D341Med (cell line): ENCODE measurements around the gene THY1.
A peak's percentile ranks its signal among the peaks of the same experiment; 100 is the strongest.

Experiments
- DNase-seq: peaks from one replicate; pipeline ENCODE4 v3.0.0; 2012; ENCODE audit warnings: low spot score

Gene THY1

GRCh38 chr11:119381181-119381988, 41.6 kb downstream of the THY1 start, which contains the start of gene USP2:
USP2 (minus strand) TSS chr11:119381690; CDS start chr11:119373480, 8,210 bp downstream.
- peak; percentile 97 for DNase-seq

- DNase-seq = no peak
These were observed 42.2 kb downstream of the THY1 start for GRCh38 chr11:119380827-119381180.

- DNase-seq = no peak
These were observed 42.7 kb downstream of the THY1 start for GRCh38 chr11:119380160-119380826.

- no peak for DNase-seq
These were observed 44.0 kb downstream of the THY1 start for GRCh38 chr11:119378851-119379465.

GRCh38 chr11:119377961-119378667, 44.9 kb downstream of the THY1 start:
- no peak for DNase-seq

- DNase-seq = no peak
These were observed 45.7 kb downstream of the THY1 start for GRCh38 chr11:119377112-119377901.

- DNase-seq = no peak
These were observed 46.6 kb downstream of the THY1 start for GRCh38 chr11:119376197-119376847.

GRCh38 chr11:119375337-119376196, 47.4 kb downstream of the THY1 start:
- peak; percentile 79 for DNase-seq

GRCh38 chr11:119374632-119375336, 48.2 kb downstream of the THY1 start:
- DNase-seq = no peak

- peak; percentile 74 for DNase-seq
These were observed 48.9 kb downstream of the THY1 start for GRCh38 chr11:119373921-119374631.

- DNase-seq = no peak
These were observed 49.7 kb downstream of the THY1 start for GRCh38 chr11:119373059-119373920.

- DNase-seq = no peak
These were observed 50.5 kb downstream of the THY1 start for GRCh38 chr11:119372260-119373058.

GRCh38 chr11:119371778-119372182, 51.2 kb downstream of the THY1 start:
- peak; percentile 65 for DNase-seq

GRCh38 chr11:119371067-119371601, 51.8 kb downstream of the THY1 start:
- DNase-seq = no peak

GRCh38 chr11:119370486-119371046, 52.4 kb downstream of the THY1 start:
- DNase-seq = peak; percentile 57
